Measurements from ENCODE around the gene KNOP1.

The KNOP1 gene

GRCh38 chr16:19717741-19718623 is at the start of gene KNOP1, which contains the start of gene IQCK:
KNOP1 (minus strand) TSS chr16:19718227; CDS start chr16:19715035, 3,192 bp downstream.
IQCK (plus strand) TSS chr16:19718271; CDS start chr16:19718307, 36 bp downstream.
- DNase-seq (ENCODE audit: low read depth in 2 of 2) = peak; percentile 78 to 85

- no peak for DNase-seq (ENCODE audit: low read depth in 2 of 2)
Observed at GRCh38 chr16:19767497-19767896, 49.5 kb upstream of the KNOP1 start.

GRCh38 chr16:19766988-19767387 is 49.0 kb upstream of the KNOP1 start:
- DNase-seq (ENCODE audit: low read depth in 2 of 2) = no peak

- no peak for DNase-seq (ENCODE audit: low read depth in 2 of 2)
Observed at GRCh38 chr16:19766554-19766884, 48.5 kb upstream of the KNOP1 start.

- DNase-seq (ENCODE audit: low read depth in 2 of 2) = no peak
Observed at GRCh38 chr16:19765860-19766553, 48.0 kb upstream of the KNOP1 start.

GRCh38 chr16:19760356-19761060 is 42.5 kb upstream of the KNOP1 start:
- DNase-seq (ENCODE audit: low read depth in 2 of 2) = no peak

- no peak for DNase-seq (ENCODE audit: low read depth in 2 of 2)
Observed at GRCh38 chr16:19757762-19758595, 40.0 kb upstream of the KNOP1 start.

GRCh38 chr16:19757026-19757425 is 39.0 kb upstream of the KNOP1 start:
- no peak for DNase-seq (ENCODE audit: low read depth in 2 of 2)

- no peak for DNase-seq (ENCODE audit: low read depth in 2 of 2)
Observed at GRCh38 chr16:19755268-19755667, 37.2 kb upstream of the KNOP1 start.

GRCh38 chr16:19754644-19755036 is 36.6 kb upstream of the KNOP1 start:
- no peak for DNase-seq (ENCODE audit: low read depth in 2 of 2)

- no peak for DNase-seq (ENCODE audit: low read depth in 2 of 2)
Observed at GRCh38 chr16:19753815-19754643, 36.0 kb upstream of the KNOP1 start.

GRCh38 chr16:19751478-19752385 is 33.7 kb upstream of the KNOP1 start:
- no peak for DNase-seq (ENCODE audit: low read depth in 2 of 2)

- no peak for DNase-seq (ENCODE audit: low read depth in 2 of 2)
Observed at GRCh38 chr16:19749571-19750080, 31.6 kb upstream of the KNOP1 start.

- no peak for DNase-seq (ENCODE audit: low read depth in 2 of 2)
Observed at GRCh38 chr16:19748389-19749168, 30.6 kb upstream of the KNOP1 start.

- DNase-seq (ENCODE audit: low read depth in 2 of 2) = no peak
Observed at GRCh38 chr16:19746561-19746960, 28.5 kb upstream of the KNOP1 start.

GRCh38 chr16:19745286-19746010 is 27.4 kb upstream of the KNOP1 start:
- DNase-seq (ENCODE audit: low read depth in 2 of 2) = no peak

GRCh38 chr16:19744670-19745069 is 26.6 kb upstream of the KNOP1 start:
- no peak for DNase-seq (ENCODE audit: low read depth in 2 of 2)

GRCh38 chr16:19743816-19744159 is 25.8 kb upstream of the KNOP1 start:
- no peak for DNase-seq (ENCODE audit: low read depth in 2 of 2)

All from activated CD8-positive, alpha-beta memory T cell treated with anti-CD3 and anti-CD28 coated beads for 4 hours (primary cell).